ENCODE results near the gene PPM1N.

DNA sequence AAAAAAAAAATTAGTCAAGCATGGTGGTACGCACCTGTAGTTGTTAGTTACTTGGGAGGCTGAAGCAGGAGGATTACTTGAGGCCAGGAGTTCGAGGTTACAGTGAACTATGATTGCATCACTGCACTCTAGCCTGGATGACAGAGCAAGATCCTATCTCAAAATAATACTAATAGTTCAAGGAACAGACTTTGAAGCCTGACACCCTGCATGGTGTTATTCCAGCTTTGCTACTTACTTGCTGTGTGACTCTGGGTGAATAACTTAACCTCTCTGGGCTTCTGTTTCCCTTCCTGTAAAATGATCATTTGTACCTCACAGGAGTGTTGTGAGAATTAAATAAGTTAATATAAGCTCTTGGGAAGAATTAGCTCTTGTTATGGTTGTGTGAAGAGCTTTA is 34.0 kb upstream of the PPM1N start:
- TF ChIP-seq POLR2A (IDR thresholded peaks at IDR 0.05; ENCODE audit: low read length): no peak
- TF ChIP-seq GATA1 (IDR thresholded peaks at IDR 0.05; ENCODE audit: low read depth, low read length): no peak

Data from erythroblast (primary cell).